ENCODE results near the gene DYNC2LI1.
A peak's percentile ranks its signal among the peaks of the same experiment; 100 is the strongest.

The DYNC2LI1 gene

GRCh38 chr2:43819491-43820163 lies 45.8 kb downstream of the DYNC2LI1 start:
- DNase-seq, result no peak

GRCh38 chr2:43822839-43823238 lies 49.0 kb downstream of the DYNC2LI1 start:
- no peak for DNase-seq

GRCh38 chr2:43823751-43824150 lies 49.9 kb downstream of the DYNC2LI1 start:
- no peak for DNase-seq

- no peak for DNase-seq
These were observed 50.7 kb downstream of the DYNC2LI1 start for GRCh38 chr2:43824512-43824911.

DNA sequence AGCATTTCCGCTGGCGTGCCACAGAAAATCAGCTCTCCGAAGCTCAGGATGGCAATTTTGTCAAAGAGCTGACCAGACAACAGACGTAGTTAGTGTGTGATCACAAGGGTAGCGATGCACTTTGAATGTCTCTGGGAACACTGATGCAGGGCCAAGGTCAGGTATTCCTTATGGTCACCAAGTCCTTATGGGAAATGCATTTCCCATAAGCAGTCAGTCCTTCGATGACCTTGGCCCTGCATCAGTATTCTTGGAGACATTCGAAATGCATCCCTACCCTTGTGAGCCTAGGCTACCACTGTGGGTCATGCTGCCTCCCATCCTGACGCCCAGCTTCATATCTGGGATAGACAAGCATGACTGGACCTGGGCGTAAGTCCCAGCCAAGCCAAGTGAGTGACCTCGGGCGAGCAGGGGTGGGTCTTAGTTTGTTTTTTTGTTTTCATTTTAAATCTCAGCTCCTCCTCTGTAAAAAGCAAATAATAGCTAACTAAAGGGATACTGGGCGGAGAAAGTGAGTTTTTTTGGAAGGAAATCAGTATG lies 51.2 kb downstream of the DYNC2LI1 start:
- no peak for DNase-seq

GRCh38 chr2:43825841-43826240 lies 52.0 kb downstream of the DYNC2LI1 start:
- no peak for DNase-seq

GRCh38 chr2:43826305-43827250 lies 52.7 kb downstream of the DYNC2LI1 start:
- no peak for DNase-seq

DNA sequence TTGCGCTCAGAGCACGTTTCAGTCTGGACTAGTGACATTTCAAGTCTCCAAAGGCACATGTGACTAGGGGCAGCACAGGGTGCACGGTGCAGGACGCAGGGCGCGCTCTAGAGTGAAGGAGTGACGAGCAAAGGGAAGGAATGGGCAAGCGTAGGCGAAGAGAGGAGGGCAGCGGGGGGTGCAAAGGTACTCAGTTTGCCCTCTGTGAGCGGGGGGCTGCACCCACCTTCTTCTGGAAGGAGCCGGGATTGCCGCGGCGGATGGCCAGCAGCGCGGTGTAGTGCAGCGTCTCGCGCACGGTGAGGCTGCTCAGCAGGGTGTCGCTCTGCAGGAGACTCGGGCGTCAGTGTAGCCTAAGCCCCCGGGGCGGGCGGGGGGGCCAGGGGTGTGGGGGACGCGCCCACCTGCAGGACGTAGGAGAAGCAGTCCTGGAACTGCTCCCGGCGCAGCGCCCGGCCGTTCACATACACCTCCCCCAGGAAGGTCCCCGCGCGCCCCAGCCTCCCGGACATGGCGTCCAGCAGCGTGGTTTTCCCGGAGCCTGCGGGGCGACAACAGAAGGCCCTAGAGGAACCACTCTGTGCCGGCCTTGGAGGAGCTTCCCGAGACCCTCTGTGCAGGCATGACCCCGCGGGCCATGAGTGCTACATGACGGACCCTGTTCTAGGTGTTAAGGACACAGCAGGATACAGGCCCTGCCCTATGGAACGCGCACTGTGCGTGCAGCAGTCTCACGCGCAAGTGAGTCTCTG lies 57.9 kb downstream of the DYNC2LI1 start:
- DNase-seq, result peak in 1 of 5 experiments; percentile 15

- DNase-seq, result peak in 1 of 5 experiments; percentile 19
These were observed 58.6 kb downstream of the DYNC2LI1 start for GRCh38 chr2:43832457-43832856.

GRCh38 chr2:43837033-43837432 lies 63.2 kb downstream of the DYNC2LI1 start:
- DNase-seq, result no peak

DNA sequence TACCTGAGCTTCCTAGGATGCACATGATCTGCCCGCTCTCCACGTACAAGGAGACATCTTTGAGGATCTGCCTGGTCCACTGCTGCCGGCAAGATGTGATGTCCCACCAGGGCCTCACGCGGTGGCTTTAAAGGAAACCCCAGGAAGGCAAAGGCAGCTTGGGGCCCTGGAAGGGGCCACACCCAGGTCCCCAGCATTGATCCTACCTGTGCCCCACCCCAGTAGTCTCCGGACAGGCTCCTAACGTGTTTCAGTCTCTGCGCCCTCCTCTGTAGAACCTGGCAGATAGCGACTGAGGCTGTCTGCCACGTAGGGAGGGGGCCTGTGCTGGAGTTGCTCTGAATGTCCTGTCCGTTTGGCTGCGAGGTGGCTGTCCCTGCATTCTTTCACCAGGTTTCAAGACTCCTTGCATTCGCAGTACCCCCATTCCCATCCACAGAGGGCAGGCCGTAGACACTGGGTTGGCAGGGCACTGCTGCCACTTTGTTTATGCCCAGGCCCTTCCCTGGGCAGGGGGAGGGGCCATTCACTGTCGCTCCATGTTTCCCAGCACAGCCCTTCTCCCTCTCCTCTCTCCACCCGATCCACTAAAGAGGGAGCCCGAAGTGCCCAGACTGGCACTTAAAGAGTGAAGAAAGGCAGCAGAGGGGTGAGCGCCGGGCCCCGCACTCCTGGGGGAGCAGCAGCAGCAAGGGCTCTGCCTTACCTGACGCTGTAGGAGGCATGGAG lies 64.2 kb downstream of the DYNC2LI1 start:
- DNase-seq, result no peak

DNA sequence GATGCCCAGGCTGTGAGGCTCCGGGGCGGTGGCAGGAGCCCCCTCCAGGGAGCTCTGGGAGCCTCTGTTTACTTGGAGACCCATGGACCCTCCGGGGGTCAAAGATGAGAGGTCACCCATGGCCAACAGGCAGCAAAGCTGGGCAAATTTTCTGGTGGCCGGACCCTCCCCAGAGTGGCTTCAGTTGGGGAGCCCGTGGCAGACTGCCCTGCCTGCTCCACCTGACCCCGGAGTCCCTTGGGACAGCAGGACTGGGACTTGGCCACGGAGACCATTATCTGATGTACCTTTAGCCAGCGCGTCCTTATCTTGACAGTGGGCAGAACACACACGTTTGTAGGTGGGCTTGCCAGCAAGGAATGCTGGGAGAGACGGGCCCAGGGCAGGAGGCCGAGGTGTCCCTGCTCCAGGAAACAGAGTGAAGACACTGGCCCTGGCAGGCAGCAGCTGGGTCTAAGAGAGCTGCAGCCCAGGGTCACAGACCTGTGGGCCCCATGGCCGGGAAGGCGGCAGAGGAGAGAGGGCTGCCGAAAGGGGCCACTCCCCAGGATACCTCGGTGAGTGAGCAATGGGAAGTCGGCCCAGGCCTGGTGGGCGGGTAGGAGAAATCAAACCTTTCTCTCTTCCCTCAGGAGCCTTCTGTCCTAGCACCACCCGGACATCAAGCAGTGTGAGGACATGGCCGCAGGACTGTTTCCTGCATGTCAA lies 64.9 kb downstream of the DYNC2LI1 start, which contains the start of the genes ABCG5 and ABCG8:
TSS of gene ABCG5 (minus strand) at position 280 of the 708 bp plus-strand sequence. CDS start at position 120, 160 bp downstream.
TSS of gene ABCG8 (plus strand) at position 412 of the 708 bp plus-strand sequence. CDS start at position 495, 83 bp downstream.
- DNase-seq, result no peak

DNA sequence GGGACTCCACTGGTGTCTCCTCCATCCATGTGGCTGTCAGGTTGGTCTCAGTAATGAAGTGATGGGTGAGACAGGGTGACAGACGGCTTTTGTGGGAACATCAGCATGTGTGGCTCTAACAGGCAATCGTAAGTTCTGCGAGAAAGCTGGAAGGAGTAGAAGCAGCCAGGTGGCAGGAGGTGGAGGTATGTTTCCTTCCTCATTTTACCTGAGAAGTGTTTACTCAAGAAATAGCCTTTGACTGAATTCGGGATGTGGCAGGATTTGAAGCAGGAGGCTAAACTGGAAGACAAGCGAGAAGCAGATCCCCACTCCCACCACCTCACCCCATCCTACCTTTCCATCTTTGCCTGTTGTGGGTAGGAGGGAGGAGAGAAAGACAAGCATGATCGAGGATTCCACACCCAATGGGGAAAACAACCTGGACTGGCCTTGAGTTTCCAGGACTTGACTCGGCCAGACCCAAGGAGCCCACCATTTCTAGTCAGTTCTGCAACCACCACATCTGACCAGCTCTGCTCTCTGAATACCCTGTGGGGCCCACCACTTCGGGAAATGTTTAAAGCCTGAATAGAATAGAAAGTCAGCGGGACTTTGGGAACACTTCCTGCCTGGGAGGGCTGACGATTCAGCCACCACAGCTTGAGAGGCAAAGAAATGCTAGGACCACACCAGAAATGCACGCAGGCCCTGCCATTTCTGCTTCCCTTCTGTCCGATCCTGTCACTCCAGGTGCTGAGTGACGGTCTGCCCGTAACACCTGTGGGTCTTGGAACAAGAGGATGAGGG lies 66.1 kb downstream of the DYNC2LI1 start:
- DNase-seq, result no peak

GRCh38 chr2:43840965-43841364 lies 67.1 kb downstream of the DYNC2LI1 start:
- DNase-seq, result no peak

DNA sequence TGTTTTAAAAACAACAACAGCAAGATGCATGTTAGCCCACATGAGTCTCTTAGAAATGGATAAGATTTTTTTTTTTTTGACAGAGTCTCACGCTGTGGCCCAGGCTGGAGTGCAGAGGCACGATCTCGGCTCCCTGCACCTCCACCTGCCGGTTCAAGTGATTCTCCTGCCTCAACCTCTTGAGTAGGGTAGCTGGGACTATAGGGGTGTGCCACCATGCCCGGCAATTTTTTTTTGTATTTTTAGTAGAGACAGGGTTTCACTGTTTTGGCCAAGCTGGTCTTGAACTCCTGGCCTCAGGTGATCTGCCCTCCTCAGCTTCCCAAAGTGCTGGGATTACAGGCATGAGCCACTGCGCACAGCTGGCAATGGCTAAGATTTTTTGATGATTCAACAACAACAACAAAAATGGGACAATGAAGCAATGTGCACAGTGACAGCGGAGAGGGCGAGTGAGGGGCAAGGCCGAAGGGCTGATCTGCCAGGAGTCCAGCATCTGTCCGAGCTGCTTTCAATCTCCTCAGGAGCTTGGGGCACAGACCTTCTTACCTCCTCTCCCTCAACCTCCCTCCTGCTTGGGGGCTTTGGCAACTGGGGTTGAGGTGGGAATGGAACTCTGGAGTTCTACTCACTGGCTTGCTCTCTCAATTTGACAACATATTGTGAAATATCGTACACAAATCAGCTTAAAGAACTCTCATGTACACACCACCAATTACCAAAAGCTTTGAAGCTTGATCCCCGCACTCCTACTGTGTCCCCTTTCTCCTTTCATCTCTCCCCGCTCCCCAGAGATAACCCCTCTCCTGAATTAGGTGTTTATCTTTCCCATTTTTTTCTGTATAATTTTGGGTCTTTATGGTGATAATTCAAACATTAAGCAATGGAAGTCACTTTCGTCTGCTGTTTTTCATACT lies 68.4 kb downstream of the DYNC2LI1 start:
- DNase-seq, result no peak

GRCh38 chr2:43842866-43843226 lies 69.0 kb downstream of the DYNC2LI1 start:
- DNase-seq, result no peak

- DNase-seq, result no peak
These were observed 71.3 kb downstream of the DYNC2LI1 start for GRCh38 chr2:43845181-43845580.

DNA sequence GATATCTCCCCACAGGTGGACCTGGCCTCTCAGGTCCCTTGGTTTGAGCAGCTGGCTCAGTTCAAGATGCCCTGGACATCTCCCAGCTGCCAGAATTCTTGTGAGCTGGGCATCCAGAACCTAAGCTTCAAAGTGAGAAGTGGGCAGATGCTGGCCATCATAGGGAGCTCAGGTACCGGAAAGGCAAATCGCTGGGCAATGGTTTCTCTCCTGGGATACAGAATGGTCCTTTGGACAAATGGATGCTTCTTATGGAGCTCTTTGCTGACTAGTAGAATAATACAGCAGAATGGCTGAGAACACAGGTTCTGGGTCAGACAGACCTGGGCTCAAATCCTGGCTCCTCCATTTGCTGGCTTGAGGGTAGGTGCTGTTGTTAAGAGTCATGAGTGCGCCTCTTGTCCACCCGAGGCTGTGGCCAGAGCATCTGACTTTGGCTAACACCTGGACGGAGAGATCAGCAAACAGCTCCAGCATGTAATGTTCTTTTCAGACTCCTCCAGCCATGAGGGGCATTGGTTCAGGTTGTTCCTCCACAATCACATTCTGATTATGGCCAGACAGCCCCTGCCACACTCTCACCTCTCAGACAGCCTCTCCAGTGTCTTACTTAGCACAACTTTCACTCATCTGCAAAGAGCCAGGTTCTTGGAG lies 72.4 kb downstream of the DYNC2LI1 start:
- DNase-seq, result no peak

GRCh38 chr2:43848214-43848613 lies 74.4 kb downstream of the DYNC2LI1 start:
- no peak for DNase-seq

All from T-helper 2 cell (primary cell).